Calu3 (cell line): ENCODE measurements around the gene CAD. TPM values are rescaled to one million over a fixed set of nuclear protein-coding genes. Genes with fewer than 3 reads are reported as not detected.

ENCODE experiments used
- BruUV-seq: library from RNA; stranded (reverse); fragments of 400-500 nt; replicated peaks from 2 replicates; lab custom pipeline; 2021; lab: Mats Ljungman, UMichigan
- CTCF ChIA-PET: fragments of 300-600 bp; sonication (Branson Sonifier 250); formaldehyde crosslinking; loops from one replicate; lab custom pipeline; 2022; ENCODE audit warnings: antibody characterized with exemption; lab: Charles Lee
- DNase-seq: peaks from one replicate; pipeline ENCODE4 v3.0.0; 2022
- H3K27ac Mint-ChIP-seq: one replicate; pipeline ENCODE4 v1.8.0; 2022; ENCODE audit warnings: mixed read lengths; ENCODE audit not compliant: unreplicated experiment
- H3K27me3 Mint-ChIP-seq: one replicate; pipeline ENCODE4 v1.8.0; 2022; ENCODE audit warnings: mixed read lengths; ENCODE audit not compliant: unreplicated experiment
- H3K36me3 Mint-ChIP-seq: one replicate; pipeline ENCODE4 v1.8.0; 2022; ENCODE audit warnings: mild to moderate bottlenecking, moderate library complexity, mixed read lengths; ENCODE audit not compliant: insufficient read depth, unreplicated experiment
- H3K4me1 Mint-ChIP-seq: one replicate; pipeline ENCODE4 v1.8.0; 2022; ENCODE audit warnings: mild to moderate bottlenecking, low read depth, mixed read lengths; ENCODE audit not compliant: unreplicated experiment
- H3K4me3 Mint-ChIP-seq: one replicate; pipeline ENCODE4 v1.8.0; 2022; ENCODE audit warnings: mild to moderate bottlenecking, low read depth, moderate library complexity, mixed read lengths; ENCODE audit not compliant: unreplicated experiment
- H3K9me3 Mint-ChIP-seq: one replicate; pipeline ENCODE4 v1.8.0; 2022; ENCODE audit warnings: low read depth, mixed read lengths; ENCODE audit not compliant: unreplicated experiment
- CTCF ChIP-seq: fragments of 200-600 bp; IDR thresholded peaks from one replicate; pipeline ENCODE4 v1.8.0; 2022; ENCODE audit warnings: antibody characterized with exemption; ENCODE audit not compliant: unreplicated experiment
- intact Hi-C: fragments of 100-400 bp; cut with micrococcal nuclease; formaldehyde crosslinking; loops from one replicate; pipeline ENCODE4 v1.10.0; 2022; ENCODE audit not compliant: unreplicated experiment
- total RNA-seq: library from RNA; stranded (reverse); gene quantifications from 2 replicates; pipeline ENCODE4 v1.2.3, GENCODE V29; 2022

Gene CAD
- total RNA-seq, 1 experiment from 2014 or later, result 68.2 TPM

- no peaks in the 10 kb centered on the region for H3K4me1 Mint-ChIP-seq
- no peak overlapping the region for H3K27ac Mint-ChIP-seq
- peaks cover 17% of the 10 kb centered on the region for H3K27me3 Mint-ChIP-seq
- no peak for TF ChIP-seq CTCF
- peaks cover 42% of the 10 kb centered on the region for H3K36me3 Mint-ChIP-seq
- no peak for DNase-seq
- CTCF ChIA-PET, result interaction anchor here (0.6 kb wide), 1 partner anchor 22 kb away, joined by 10 read pairs; no protein-coding TSS in a partner anchor
- no peaks in the 10 kb centered on the region for H3K9me3 Mint-ChIP-seq
- no peak overlapping the region for H3K4me3 Mint-ChIP-seq
- no TSS peak for BruUV-seq
- intact Hi-C loops, result no loop called here
Measured at GRCh38 chr2:27243391-27244130, 26.4 kb downstream of the CAD start.

GRCh38 chr2:27245116-27245515 lies 27.9 kb downstream of the CAD start:
- Mint-ChIP-seq H3K36me3 (peaks cover 50% of the 10 kb centered on the region), H3K27ac (peak overlapping the region; percentile 36), H3K9me3 (no peaks in the 10 kb centered on the region), H3K27me3 (peaks cover 32% of the 10 kb centered on the region), H3K4me3 (no peak overlapping the region), H3K4me1 (no peaks in the 10 kb centered on the region)
- intact Hi-C loops, result no loop called here
- no peak for TF ChIP-seq CTCF
- no TSS peak for BruUV-seq
- CTCF ChIA-PET, result no interaction called here
- DNase-seq, result no peak

- BruUV-seq, result no TSS peak
- CTCF ChIA-PET, result no interaction called here
- no peak for TF ChIP-seq CTCF
- intact Hi-C loops, result no loop called here
- no peaks in the 10 kb centered on the region for H3K9me3 Mint-ChIP-seq
- no peak overlapping the region for H3K4me3 Mint-ChIP-seq
- H3K27ac Mint-ChIP-seq, result no peak overlapping the region
- no peaks in the 10 kb centered on the region for H3K4me1 Mint-ChIP-seq
- DNase-seq, result no peak
- peaks cover 47% of the 10 kb centered on the region for H3K36me3 Mint-ChIP-seq
- H3K27me3 Mint-ChIP-seq, result peaks cover 37% of the 10 kb centered on the region
Measured at GRCh38 chr2:27245626-27246025, 28.5 kb downstream of the CAD start.

GRCh38 chr2:27247893-27248292 lies 30.7 kb downstream of the CAD start:
- DNase-seq, result no peak
- CTCF ChIA-PET, result no interaction called here

More at GRCh38 chr2:27247893-27248292, 30.7 kb downstream of the CAD start:
- Mint-ChIP-seq H3K4me3 (no peak overlapping the region), H3K27me3 (peaks cover 49% of the 10 kb centered on the region), H3K9me3 (no peaks in the 10 kb centered on the region), H3K36me3 (peaks cover 33% of the 10 kb centered on the region), H3K27ac (peak overlapping the region; percentile 13), H3K4me1 (no peaks in the 10 kb centered on the region)
- intact Hi-C loops, result no loop called here
- no peak for TF ChIP-seq CTCF
- BruUV-seq, result no TSS peak
